Uterus (tissue), 2 donors: ENCODE results near the gene NEDD4.

Source experiments
- CTCF ChIP-seq, 4 experiments: fragments of 200-600 bp in 2 of 4; fragments of 450-650 bp in 2 of 4; sonication (generic) in 2 of 4; IDR thresholded peaks; one replicate each; pipeline ENCODE4 v1.5.1; 2016 to 2019; ENCODE audit warnings: antibody characterized with exemption in 4 of 4, mild to moderate bottlenecking in 2 of 4, moderate library complexity in 1 of 4
- POLR2A ChIP-seq, 2 donors: fragments of 450-650 bp; IDR thresholded peaks; one replicate each; pipeline ENCODE4 v1.6.1; 2016; ENCODE audit warnings: antibody characterized with exemption in 2 of 2, mild to moderate bottlenecking in 1 of 2, moderate library complexity in 1 of 2

GRCh38 chr15:55959744-55960447, 33.5 kb downstream of the NEDD4 start:
- no peak for TF ChIP-seq CTCF (IDR thresholded peaks at IDR 0.05)
- TF ChIP-seq POLR2A (IDR thresholded peaks at IDR 0.05) = no peak
